Measurements from ENCODE around the gene GMPR. TPM values are rescaled to one million over a fixed set of nuclear protein-coding genes. Genes with fewer than 3 reads are reported as not detected.

Gene GMPR
- total RNA-seq, 1 experiment from 2014 or later = 24.0 TPM

- intact Hi-C loops (cut with micrococcal nuclease) = no loop called here
- H3K79me2 ChIP-seq (ENCODE audit: insufficient read depth, low read length) = no peaks in the 10 kb centered on the region
- no peak for TF ChIP-seq MAX (IDR thresholded peaks at IDR 0.05)
- no peak for TF ChIP-seq CBX3 (IDR thresholded peaks at IDR 0.05; ENCODE audit: low read depth)
- TF ChIP-seq ZFX (IDR thresholded peaks at IDR 0.05) = no peak
- no peak for TF ChIP-seq ZNF274 (IDR thresholded peaks at IDR 0.05; ENCODE audit: low read depth, low read length)
- TF ChIP-seq YY1 (IDR thresholded peaks at IDR 0.05; ENCODE audit: extremely low read depth, insufficient replicate concordance, low read depth, low read length) = no peak
- TF ChIP-seq EGR1 (IDR thresholded peaks at IDR 0.05; ENCODE audit: low read depth) = no peak
- no peak for TF ChIP-seq EZH2phosphoT487 (IDR thresholded peaks at IDR 0.05; ENCODE audit: borderline replicate concordance)
- no peak for TF ChIP-seq ELF1 (IDR thresholded peaks at IDR 0.05; ENCODE audit: borderline replicate concordance, low read depth)
- no peak for TF ChIP-seq POLR2AphosphoS5 (IDR thresholded peaks at IDR 0.05; ENCODE audit: low read depth, low read length)
- BruUV-seq (replicated peaks) = no TSS peak
- H2AFZ ChIP-seq (ENCODE audit: low read depth, low read length, poor library complexity, severe bottlenecking) = no peak overlapping the region
- no peaks in the 10 kb centered on the region for H3K9me3 ChIP-seq (ENCODE audit: control insufficient read depth in 1 of 2, insufficient read depth in 1 of 2, low read depth in 1 of 2, low read length in 2 of 2)
- POLR2A ChIA-PET = no interaction called here
- H3K4me3 ChIP-seq (replicated peaks in 1 of 2; ENCODE audit: low read depth in 1 of 2, low read length in 2 of 2) = no peak overlapping the region
- H3K36me3 ChIP-seq (ENCODE audit: control insufficient read depth in 1 of 2, insufficient read depth in 2 of 2, low read length in 2 of 2) = peaks cover 2 to 9% of the 10 kb centered on the region in 2 experiments; a peak in 1 of 4 replicates
- no peaks in the 10 kb centered on the region for H4K20me1 ChIP-seq (ENCODE audit: insufficient read depth)
- ATAC-seq (no peak), DNase-seq (ENCODE audit: low read depth, low spot score) (no peak)
- CTCF ChIA-PET = no interaction called here
- H3K9me2 ChIP-seq (ENCODE audit: insufficient read depth) = no peaks in the 10 kb centered on the region
- RAD21 ChIA-PET (ENCODE audit: low non-redundant PET in 1 of 2, low total read pairs in 2 of 2, uncharacterized antibody in 2 of 2, unreplicated experiment in 2 of 2) = no interaction called here
- no peak overlapping the region for H3K4me2 ChIP-seq (ENCODE audit: low read length)
- H3K9ac ChIP-seq (ENCODE audit: low read length) = no peak overlapping the region
- no peak overlapping the region for H3K27ac ChIP-seq (ENCODE audit: low read depth, low read length)
- H3K4me1 ChIP-seq (ENCODE audit: control insufficient read depth in 1 of 2, insufficient read depth in 2 of 2, low read length in 2 of 2) = no peaks in the 10 kb centered on the region
- no peaks in the 10 kb centered on the region for H3K27me3 ChIP-seq (ENCODE audit: insufficient read depth, low read length)
Observed at GRCh38 chr6:16253399-16254144, 15.2 kb downstream of the GMPR start.

GRCh38 chr6:16254535-16254934 is 16.1 kb downstream of the GMPR start:
- H4K20me1 ChIP-seq (ENCODE audit: insufficient read depth) = no peaks in the 10 kb centered on the region
- H3K4me2 ChIP-seq (ENCODE audit: low read length) = no peak overlapping the region
- no peaks in the 10 kb centered on the region for H3K9me3 ChIP-seq (ENCODE audit: control insufficient read depth in 1 of 2, insufficient read depth in 1 of 2, low read depth in 1 of 2, low read length in 2 of 2)
- H3K9me2 ChIP-seq (ENCODE audit: insufficient read depth) = no peaks in the 10 kb centered on the region
- ChIA-PET POLR2A (no interaction called here), RAD21 (ENCODE audit: low non-redundant PET in 1 of 2, low total read pairs in 2 of 2, uncharacterized antibody in 2 of 2, unreplicated experiment in 2 of 2) (no interaction called here), CTCF (no interaction called here)
- intact Hi-C loops (cut with micrococcal nuclease) = no loop called here
- no peak overlapping the region for H2AFZ ChIP-seq (ENCODE audit: low read depth, low read length, poor library complexity, severe bottlenecking)
- H3K79me2 ChIP-seq (ENCODE audit: insufficient read depth, low read length) = no peaks in the 10 kb centered on the region
- no peak overlapping the region for H3K4me3 ChIP-seq (replicated peaks in 1 of 2; ENCODE audit: low read depth in 1 of 2, low read length in 2 of 2)
- BruUV-seq (replicated peaks) = no TSS peak
- no peak overlapping the region for H3K27ac ChIP-seq (ENCODE audit: low read depth, low read length)
- H3K27me3 ChIP-seq (ENCODE audit: insufficient read depth, low read length) = no peaks in the 10 kb centered on the region
- ATAC-seq = no peak
- DNase-seq (ENCODE audit: low read depth, low spot score) = no peak
- no peak overlapping the region for H3K9ac ChIP-seq (ENCODE audit: low read length)
- peaks cover 2 to 9% of the 10 kb centered on the region in 2 experiments; a peak in 1 of 4 replicates for H3K36me3 ChIP-seq (ENCODE audit: control insufficient read depth in 1 of 2, insufficient read depth in 2 of 2, low read length in 2 of 2)
- no peaks in the 10 kb centered on the region for H3K4me1 ChIP-seq (ENCODE audit: control insufficient read depth in 1 of 2, insufficient read depth in 2 of 2, low read length in 2 of 2)
- TF ChIP-seq POLR2AphosphoS5 (IDR thresholded peaks at IDR 0.05; ENCODE audit: low read depth, low read length) = no peak
- no peak for TF ChIP-seq YY1 (IDR thresholded peaks at IDR 0.05; ENCODE audit: extremely low read depth, insufficient replicate concordance, low read depth, low read length)
- TF ChIP-seq ZBTB33 (IDR thresholded peaks at IDR 0.05; ENCODE audit: extremely low read depth, insufficient replicate concordance, low read length) = no peak
- TF ChIP-seq JUND (IDR thresholded peaks at IDR 0.05) = no peak
- TF ChIP-seq ZNF274 (IDR thresholded peaks at IDR 0.05; ENCODE audit: low read depth, low read length) = no peak
- no peak for TF ChIP-seq RAD21 (IDR thresholded peaks at IDR 0.05; ENCODE audit: low read depth)
- no peak for TF ChIP-seq POLR2A (IDR thresholded peaks at IDR 0.05; ENCODE audit: borderline replicate concordance, extremely low read depth, insufficient read depth, insufficient read length)
- TF ChIP-seq ELF1 (IDR thresholded peaks at IDR 0.05; ENCODE audit: borderline replicate concordance, low read depth) = no peak
- TF ChIP-seq ATF3 (IDR thresholded peaks at IDR 0.05) = no peak
- no peak for TF ChIP-seq CTCF (IDR thresholded peaks at IDR 0.05 in 2 of 3, conservative IDR thresholded peaks at IDR 0.05 in 1 of 3; ENCODE audit: borderline replicate concordance in 1 of 3, insufficient read depth in 1 of 3, low read depth in 2 of 3, low read length in 2 of 3)
- TF ChIP-seq ZFX (IDR thresholded peaks at IDR 0.05) = no peak
- TF ChIP-seq SP1 (IDR thresholded peaks at IDR 0.05; ENCODE audit: low read depth) = no peak
